IMR-90 (cell line): Measurements from ENCODE around the gene TMEM263. TPM values are rescaled to one million over a fixed set of nuclear protein-coding genes. Genes with fewer than 3 reads are reported as not detected.

Experiments
- ATAC-seq: fragments of 200-7000 bp; cut with Tn5 transposase; 2 replicates; pipeline ENCODE4 v1.9.1; 2020; ENCODE audit warnings: low read depth, mild to moderate bottlenecking, moderate library complexity
- BruUV-seq: library from RNA; stranded (reverse); fragments of 400-500 nt; replicated peaks from 2 replicates; lab custom pipeline; 2021; lab: Mats Ljungman, UMichigan
- CTCF ChIA-PET: fragments of 300-600 bp; formaldehyde crosslinking; extraction: SDS; loops from one replicate; lab custom pipeline; 2021; ENCODE audit warnings: antibody characterized with exemption; lab: Yijun Ruan, JAX
- POLR2A ChIA-PET: fragments of 300-600 bp; sonication (Branson Sonifier 250); formaldehyde crosslinking; loops from one replicate; lab custom pipeline; 2022; ENCODE audit warnings: antibody characterized with exemption; ENCODE audit not compliant: unreplicated experiment; lab: Charles Lee
- DNase-seq: peaks from one replicate; pipeline ENCODE4 v3.0.0; 2013
- H2AFZ ChIP-seq: replicated peaks from 2 replicates; pipeline ENCODE3; 2013; ENCODE audit warnings: low read length, mild to moderate bottlenecking; ENCODE audit not compliant: poor library complexity
- H2AK5ac ChIP-seq: 2 replicates; pipeline ENCODE4 v1.6.1; 2013; ENCODE audit warnings: low read depth, low read length, inconsistent platforms
- H2AK9ac ChIP-seq: replicated peaks from 2 replicates; pipeline ENCODE3; 2013; ENCODE audit warnings: mild to moderate bottlenecking, low read depth, low read length, moderate library complexity; ENCODE audit not compliant: poor library complexity
- H2BK120ac ChIP-seq: 2 replicates; pipeline ENCODE4 v1.6.1; 2013; ENCODE audit warnings: low read depth, low read length, inconsistent platforms
- H2BK15ac ChIP-seq: 3 replicates; pipeline ENCODE4 v1.6.1; 2013; ENCODE audit warnings: low read depth, low read length, inconsistent platforms
- H2BK20ac ChIP-seq: 2 replicates; pipeline ENCODE4 v1.6.1; 2013; ENCODE audit warnings: low read depth, mild to moderate bottlenecking, inconsistent platforms, low read length, moderate library complexity
- H2BK5ac ChIP-seq: 2 replicates; pipeline ENCODE4 v1.6.1; 2013; ENCODE audit warnings: mild to moderate bottlenecking, low read depth, low read length, inconsistent platforms; ENCODE audit not compliant: poor library complexity, severe bottlenecking
- H3K14ac ChIP-seq: replicated peaks from 2 replicates; pipeline ENCODE4 v1.6.1; 2013; ENCODE audit warnings: low read depth, low read length, inconsistent platforms
- H3K18ac ChIP-seq: 2 replicates; pipeline ENCODE4 v1.6.1; 2013; ENCODE audit warnings: low read depth, low read length, control low read depth
- H3K23ac ChIP-seq: 2 replicates; pipeline ENCODE4 v1.6.1; 2013; ENCODE audit warnings: low read depth, low read length, inconsistent platforms
- H3K27ac ChIP-seq: 2 replicates; pipeline ENCODE4 v1.5.1; 2013; ENCODE audit warnings: mild to moderate bottlenecking, control low read depth, low read length; ENCODE audit not compliant: insufficient read depth
- H3K27me3 ChIP-seq: 2 replicates; pipeline ENCODE4 v1.6.1; 2013; ENCODE audit warnings: low read length; ENCODE audit not compliant: control insufficient read depth, insufficient read depth
- H3K36me3 ChIP-seq: 2 replicates; pipeline ENCODE4 v1.6.1; 2013; ENCODE audit warnings: low read length, mixed read lengths; ENCODE audit not compliant: control insufficient read depth, insufficient read depth
- H3K4ac ChIP-seq: 2 replicates; pipeline ENCODE4 v1.6.1; 2013; ENCODE audit warnings: low read depth, low read length, inconsistent platforms
- H3K4me1 ChIP-seq: 2 replicates; pipeline ENCODE4 v1.6.1; 2013; ENCODE audit warnings: low read length, mixed read lengths; ENCODE audit not compliant: control insufficient read depth, insufficient read depth
- H3K4me2 ChIP-seq: 2 replicates; pipeline ENCODE4 v1.6.1; 2013; ENCODE audit warnings: low read depth, mild to moderate bottlenecking, control low read depth, low read length, moderate library complexity
- H3K4me3 ChIP-seq: 2 replicates; pipeline ENCODE4 v1.5.1; 2013; ENCODE audit warnings: low read depth, mild to moderate bottlenecking, control low read depth, low read length, moderate library complexity; ENCODE audit not compliant: insufficient read depth
- H3K56ac ChIP-seq: 2 replicates; pipeline ENCODE4 v1.6.1; 2013; ENCODE audit warnings: low read length, inconsistent platforms; ENCODE audit not compliant: insufficient read depth; ENCODE audit errors: extremely low read depth
- H3K79me1 ChIP-seq, 2 experiments: 2 replicates each; pipeline ENCODE4 v1.6.1; 2013; ENCODE audit warnings: low read length in 2 of 2, inconsistent platforms in 1 of 2, low read depth in 1 of 2
- H3K9ac ChIP-seq: 2 replicates; pipeline ENCODE4 v1.6.1; 2013; ENCODE audit warnings: low read depth, low read length, control low read depth
- H3K9me1 ChIP-seq: 2 replicates; pipeline ENCODE4 v1.6.1; 2013; ENCODE audit warnings: low read length, inconsistent platforms; ENCODE audit not compliant: insufficient read depth
- H3K9me3 ChIP-seq: 2 replicates; pipeline ENCODE4 v1.6.1; 2013; ENCODE audit warnings: low read length; ENCODE audit not compliant: control insufficient read depth, insufficient read depth
- H4K20me1 ChIP-seq: 2 replicates; pipeline ENCODE4 v1.6.1; 2013; ENCODE audit warnings: low read length, inconsistent platforms; ENCODE audit not compliant: insufficient read depth
- H4K5ac ChIP-seq: 2 replicates; pipeline ENCODE4 v1.6.1; 2013; ENCODE audit warnings: mild to moderate bottlenecking, low read depth, low read length, control low read depth
- H4K8ac ChIP-seq, 2 experiments: 2 replicates each; pipeline ENCODE4 v1.6.1; 2013; ENCODE audit warnings: low read depth in 2 of 2, low read length in 2 of 2, control low read depth in 1 of 2, inconsistent platforms in 1 of 2
- H4K91ac ChIP-seq: 2 replicates; pipeline ENCODE4 v1.6.1; 2013; ENCODE audit warnings: low read depth, low read length, inconsistent platforms; ENCODE audit not compliant: insufficient read depth
- BHLHE40 ChIP-seq: fragments of 150-350 bp; IDR thresholded peaks from 2 replicates; pipeline ENCODE4 v1.6.1; 2016; ENCODE audit warnings: mild to moderate bottlenecking, low read depth, low read length
- CEBPB ChIP-seq: IDR thresholded peaks from 2 replicates; pipeline ENCODE4 v1.6.1; 2012; ENCODE audit warnings: low read depth, low read length, improper control_type of control experiment
- CHD1 ChIP-seq: IDR thresholded peaks from 2 replicates; pipeline ENCODE4 v1.6.1; 2012; ENCODE audit warnings: low read depth, low read length, improper control_type of control experiment
- CTCF ChIP-seq: conservative IDR thresholded peaks from 2 replicates; pipeline ENCODE4 v1.5.1; 2012; ENCODE audit warnings: mild to moderate bottlenecking, low read depth, low read length, improper control_type of control experiment
- FOS ChIP-seq: fragments of 150-350 bp; IDR thresholded peaks from 2 replicates; pipeline ENCODE4 v1.6.1; 2016; ENCODE audit warnings: low read depth, low read length
- MAZ ChIP-seq: IDR thresholded peaks from 2 replicates; pipeline ENCODE4 v1.6.1; 2012; ENCODE audit warnings: low read depth, mild to moderate bottlenecking, low read length, improper control_type of control experiment, moderate library complexity, borderline replicate concordance
- POLR2A ChIP-seq: IDR thresholded peaks from 2 replicates; pipeline ENCODE4 v1.6.1; 2012; ENCODE audit warnings: mild to moderate bottlenecking, low read depth, low read length
- RAD21 ChIP-seq: IDR thresholded peaks from 2 replicates; pipeline ENCODE4 v1.6.1; 2012; ENCODE audit warnings: low read length, improper control_type of control experiment
- SMC3 ChIP-seq: fragments of 150-350 bp; IDR thresholded peaks from 2 replicates; pipeline ENCODE4 v1.6.1; 2016; ENCODE audit warnings: low read depth, mild to moderate bottlenecking, antibody characterized with exemption, low read length, moderate library complexity
- WGBS, 2 experiments: methylation state at CpG; one replicate each; pipeline versions ENCODE4 v1.1.5 to v1.1.7; 2013; ENCODE audit warnings: missing lambda C conversion rate in 2 of 2; ENCODE audit not compliant: insufficient read length in 1 of 2; ENCODE audit errors: extremely low coverage in 2 of 2; 5-methylcytosine and 5-hydroxymethylcytosine counted together
- dilution Hi-C: fragments of 300-500 bp; cut with HindIII; formaldehyde crosslinking; loops from one replicate; pipeline ENCODE4 v1.14.3; 2018; ENCODE audit warnings: low sequenced_read_pairs; ENCODE audit not compliant: unreplicated experiment
- in situ Hi-C: fragments of 300-500 bp; cut with MboI; formaldehyde crosslinking; loops from 3 replicates; pipeline ENCODE4 v1.14.3; 2019; ENCODE audit warnings: low sequenced_read_pairs, inconsistent platforms, mixed read lengths
- intact Hi-C: fragments of 100-400 bp; cut with micrococcal nuclease; formaldehyde crosslinking; loops from 2 replicates; pipeline ENCODE4 v1.10.0; 2022
- polyA plus RNA-seq, 3 experiments: library from polyadenylated mRNA; depleted of rRNA; stranded (reverse); fragments of >200 nt; gene quantifications; 2 replicates each; pipeline ENCODE4 v1.2.3, GENCODE V29; 2012; ENCODE audit warnings: low replicate concordance in 1 of 3
- total RNA-seq: library from RNA; depleted of rRNA; stranded (reverse); fragments of >200 nt; gene quantifications from 2 replicates; pipeline ENCODE4 v1.2.3, GENCODE V29; 2012

Gene TMEM263
- total and polyA plus RNA-seq, 2 of the 4 experiments (the other 2 are of a cell fraction), result 47.9 to 99.7 TPM

GRCh38 chr12:106918746-106919145, 37.0 kb upstream of the TMEM263 start:
- Histone ChIP-seq H4K91ac (no peak overlapping the region), H3K27ac (no peak overlapping the region), H2AK9ac (no peak overlapping the region), H2BK120ac (no peak overlapping the region), H2BK15ac (no peak overlapping the region), H3K79me1 (no peaks in the 10 kb centered on the region), H4K8ac (no peak overlapping the region), H3K9me1 (no peaks in the 10 kb centered on the region), H3K4ac (no peak overlapping the region), H3K56ac (no peak overlapping the region), H3K4me3 (no peak overlapping the region), H2BK20ac (no peak overlapping the region), H3K14ac (no peak overlapping the region), H3K4me1 (no peaks in the 10 kb centered on the region), H4K5ac (no peak overlapping the region), H3K4me2 (no peak overlapping the region), H3K27me3 (peaks cover 10% of the 10 kb centered on the region), H3K9ac (no peak overlapping the region), H3K9me3 (no peaks in the 10 kb centered on the region), H3K18ac (no peak overlapping the region), H3K23ac (no peak overlapping the region), H2AFZ (no peak overlapping the region), H4K20me1 (no peaks in the 10 kb centered on the region), H2AK5ac (no peak overlapping the region), H3K36me3 (no peaks in the 10 kb centered on the region), H2BK5ac (no peak overlapping the region)
- peak; percentile 51; the same call in 1 of the 2 replicates for ATAC-seq
- in situ Hi-C loops (loop anchor here (5.0 to 10.0 kb wide), 2 partner anchors 531 to 684 kb away; no protein-coding TSS in a partner anchor), intact Hi-C loops (loop anchor here (2.0 to 10.0 kb wide), 2 partner anchors 144 to 236 kb away; partner anchors contain the start of gene RIC8B), dilution Hi-C loops (loop anchor here (25.0 kb wide), 1 partner anchor 531 kb away; no protein-coding TSS in a partner anchor)
- ChIA-PET POLR2A (no interaction called here), CTCF (interaction anchor here (0.6 to 1.7 kb wide), 9 partner anchors 8 to 560 kb away, joined by 3 to 6 read pairs (median 4); no protein-coding TSS in a partner anchor)
- 0% methylated on average over 2 of the region's 3 CpGs; no CpG with 5 or more reads in 1 of the 2 experiments for WGBS, 2 experiments
- TF ChIP-seq SMC3 (peak; percentile 46), POLR2A (no peak), BHLHE40 (no peak), CHD1 (no peak), RAD21 (peak; percentile 62), CEBPB (no peak), FOS (no peak), MAZ (no peak), CTCF (peak; percentile 62)
- peak; percentile 8 for DNase-seq
- no TSS peak for BruUV-seq
